Loucy (cell line): ENCODE results near the gene AMOTL1.
"Not testable (repeated sequence)": the region's sequence is repeated elsewhere in the genome, so short reads cannot be mapped to it uniquely, and the experiment has no call there.

Experiments
- H2AFZ ChIP-seq: fragments of 200-600 bp; sonication (generic); 2 replicates; pipeline ENCODE4 v1.6.0; 2016; ENCODE audit warnings: antibody characterized with exemption, mild to moderate bottlenecking, low read length, moderate library complexity
- H3F3A ChIP-seq: fragments of 200-600 bp; 2 replicates; pipeline ENCODE4 v1.6.0; 2016; ENCODE audit warnings: antibody characterized with exemption, low read depth, mild to moderate bottlenecking
- H3K27me3 ChIP-seq: fragments of 200-600 bp; sonication (generic); 2 replicates; pipeline ENCODE4 v1.6.1; 2014; ENCODE audit warnings: low read length, mild to moderate bottlenecking; ENCODE audit not compliant: insufficient read depth, poor library complexity, severe bottlenecking
- H3K36me3 ChIP-seq: fragments of 200-600 bp; sonication (generic); 2 replicates; pipeline ENCODE4 v1.6.1; 2016; ENCODE audit warnings: low read length; ENCODE audit not compliant: insufficient read depth
- H3K4me1 ChIP-seq: fragments of 200-600 bp; sonication (generic); 2 replicates; pipeline ENCODE4 v1.5.1; 2014; ENCODE audit warnings: low read length, mild to moderate bottlenecking; ENCODE audit not compliant: insufficient read depth, poor library complexity, severe bottlenecking
- H3K4me2 ChIP-seq: fragments of 200-600 bp; sonication (generic); 2 replicates; pipeline ENCODE4 v1.6.0; 2014; ENCODE audit warnings: antibody characterized with exemption, low read length, low read depth, mild to moderate bottlenecking; ENCODE audit not compliant: poor library complexity, severe bottlenecking
- H3K4me3 ChIP-seq: fragments of 200-600 bp; sonication (generic); 2 replicates; pipeline ENCODE4 v1.5.1; 2014; ENCODE audit warnings: low read length, mild to moderate bottlenecking, mixed read lengths; ENCODE audit not compliant: poor library complexity, severe bottlenecking
- H3K79me2 ChIP-seq: fragments of 200-600 bp; sonication (generic); 2 replicates; pipeline ENCODE4 v1.6.1; 2014; ENCODE audit warnings: low read length; ENCODE audit not compliant: insufficient read depth
- H3K9ac ChIP-seq: fragments of 200-600 bp; sonication (generic); 2 replicates; pipeline ENCODE4 v1.6.0; 2014; ENCODE audit warnings: mild to moderate bottlenecking, low read depth, low read length, moderate library complexity; ENCODE audit not compliant: poor library complexity, severe bottlenecking
- H3K9me2 ChIP-seq: fragments of 200-600 bp; sonication (generic); replicated peaks from 2 replicates; pipeline ENCODE4 v1.6.1; 2016; ENCODE audit warnings: low read depth, low read length, mixed read lengths
- H3K9me3 ChIP-seq: fragments of 200-600 bp; sonication (generic); 2 replicates; pipeline ENCODE4 v1.6.1; 2014; ENCODE audit warnings: mild to moderate bottlenecking, antibody characterized with exemption, low read length, low read depth; ENCODE audit not compliant: insufficient read depth
- H4K20me1 ChIP-seq: fragments of 200-600 bp; sonication (generic); 2 replicates; pipeline ENCODE4 v1.6.0; 2014; ENCODE audit warnings: antibody characterized with exemption, low read length, mild to moderate bottlenecking; ENCODE audit not compliant: insufficient read depth, poor library complexity, severe bottlenecking
- EZH2phosphoT487 ChIP-seq: fragments of 200-600 bp; IDR thresholded peaks from 2 replicates; pipeline ENCODE4 v1.6.1; 2018; ENCODE audit warnings: antibody characterized with exemption, mild to moderate bottlenecking, moderate library complexity, borderline replicate concordance
- TF ChIP-seq, protein P1 (sequence below): fragments of 200-600 bp; sonication (generic); conservative IDR thresholded peaks from 2 replicates; pipeline ENCODE4 v1.5.1; 2014; ENCODE audit warnings: mild to moderate bottlenecking, antibody characterized with exemption, low read length

The AMOTL1 gene

DNA sequence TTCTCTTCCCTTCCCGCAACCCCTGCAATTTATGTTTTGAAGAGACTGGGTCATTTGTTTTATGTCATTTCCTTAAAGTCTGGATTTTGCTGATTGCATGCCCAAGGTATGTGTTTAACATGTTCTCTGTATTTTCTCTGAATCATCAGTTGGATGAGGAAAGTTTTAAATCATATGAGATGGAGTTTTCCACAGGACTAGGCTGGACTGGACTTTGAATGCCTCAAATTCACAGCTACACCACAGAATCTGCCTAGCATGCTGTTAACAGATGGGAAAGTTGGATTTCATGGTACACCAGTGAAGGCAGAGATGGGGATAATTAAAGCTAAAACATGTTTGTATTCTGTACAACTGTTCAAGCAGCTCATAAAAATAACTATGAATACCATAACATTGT, 142.6 kb downstream of the AMOTL1 start:
- no peak for TF ChIP-seq EZH2phosphoT487
- TF ChIP-seq, protein P1, sequence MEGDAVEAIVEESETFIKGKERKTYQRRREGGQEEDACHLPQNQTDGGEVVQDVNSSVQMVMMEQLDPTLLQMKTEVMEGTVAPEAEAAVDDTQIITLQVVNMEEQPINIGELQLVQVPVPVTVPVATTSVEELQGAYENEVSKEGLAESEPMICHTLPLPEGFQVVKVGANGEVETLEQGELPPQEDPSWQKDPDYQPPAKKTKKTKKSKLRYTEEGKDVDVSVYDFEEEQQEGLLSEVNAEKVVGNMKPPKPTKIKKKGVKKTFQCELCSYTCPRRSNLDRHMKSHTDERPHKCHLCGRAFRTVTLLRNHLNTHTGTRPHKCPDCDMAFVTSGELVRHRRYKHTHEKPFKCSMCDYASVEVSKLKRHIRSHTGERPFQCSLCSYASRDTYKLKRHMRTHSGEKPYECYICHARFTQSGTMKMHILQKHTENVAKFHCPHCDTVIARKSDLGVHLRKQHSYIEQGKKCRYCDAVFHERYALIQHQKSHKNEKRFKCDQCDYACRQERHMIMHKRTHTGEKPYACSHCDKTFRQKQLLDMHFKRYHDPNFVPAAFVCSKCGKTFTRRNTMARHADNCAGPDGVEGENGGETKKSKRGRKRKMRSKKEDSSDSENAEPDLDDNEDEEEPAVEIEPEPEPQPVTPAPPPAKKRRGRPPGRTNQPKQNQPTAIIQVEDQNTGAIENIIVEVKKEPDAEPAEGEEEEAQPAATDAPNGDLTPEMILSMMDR, result no peak
- Histone ChIP-seq H3K9ac (no peak overlapping the region), H3K4me2 (no peak overlapping the region), H4K20me1 (no peaks in the 10 kb centered on the region), H3K4me1 (no peaks in the 10 kb centered on the region), H3K4me3 (no peak overlapping the region), H2AFZ (no peak overlapping the region), H3K79me2 (no peaks in the 10 kb centered on the region), H3K27me3 (no peaks in the 10 kb centered on the region), H3K9me3 (no peaks in the 10 kb centered on the region), H3K9me2 (no peaks in the 10 kb centered on the region), H3K36me3 (no peaks in the 10 kb centered on the region), H3F3A (no peaks in the 10 kb centered on the region)

DNA sequence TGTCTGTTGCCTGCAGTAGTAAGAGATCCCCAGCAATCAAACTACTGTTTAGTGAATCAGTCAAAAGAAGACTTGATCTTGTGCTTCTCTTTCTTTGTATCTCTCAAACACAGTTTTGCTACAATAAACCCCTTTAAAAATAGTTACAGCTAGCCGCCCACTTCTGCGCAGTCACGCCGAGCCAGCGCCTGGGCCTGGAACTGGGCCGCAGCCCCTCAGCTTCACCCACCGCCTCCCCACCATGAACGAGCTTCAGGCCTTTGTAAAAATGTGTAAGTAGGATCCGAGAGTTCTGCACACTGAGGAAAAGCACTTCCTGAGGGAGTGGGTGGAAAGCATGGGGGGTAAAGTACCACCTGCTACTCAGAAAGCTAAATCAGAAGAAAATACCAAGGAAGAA, 144.7 kb downstream of the AMOTL1 start:
- Histone ChIP-seq H3K4me3 (no peak overlapping the region), H3K27me3 (no peaks in the 10 kb centered on the region), H3K9ac (no peak overlapping the region), H3K9me3 (no peaks in the 10 kb centered on the region), H3K79me2 (no peaks in the 10 kb centered on the region), H3K4me1 (no peaks in the 10 kb centered on the region), H4K20me1 (no peaks in the 10 kb centered on the region), H3K9me2 (no peaks in the 10 kb centered on the region), H3K36me3 (no peaks in the 10 kb centered on the region), H2AFZ (no peak overlapping the region), H3K4me2 (no peak overlapping the region), H3F3A (no peaks in the 10 kb centered on the region)
- TF ChIP-seq, protein P1, result no peak
- TF ChIP-seq EZH2phosphoT487, result no peak

- H3K4me2 ChIP-seq, H3K79me2 ChIP-seq, H3K36me3 ChIP-seq, H3K27me3 ChIP-seq, H3K4me1 ChIP-seq, H4K20me1 ChIP-seq, H3K9me3 ChIP-seq, H2AFZ ChIP-seq, H3K9ac ChIP-seq, H3F3A ChIP-seq, H3K4me3 ChIP-seq, H3K9me2 ChIP-seq: not testable (repeated sequence)
Observed at GRCh38 chr11:94913718-94914394, 145.7 kb downstream of the AMOTL1 start.

DNA sequence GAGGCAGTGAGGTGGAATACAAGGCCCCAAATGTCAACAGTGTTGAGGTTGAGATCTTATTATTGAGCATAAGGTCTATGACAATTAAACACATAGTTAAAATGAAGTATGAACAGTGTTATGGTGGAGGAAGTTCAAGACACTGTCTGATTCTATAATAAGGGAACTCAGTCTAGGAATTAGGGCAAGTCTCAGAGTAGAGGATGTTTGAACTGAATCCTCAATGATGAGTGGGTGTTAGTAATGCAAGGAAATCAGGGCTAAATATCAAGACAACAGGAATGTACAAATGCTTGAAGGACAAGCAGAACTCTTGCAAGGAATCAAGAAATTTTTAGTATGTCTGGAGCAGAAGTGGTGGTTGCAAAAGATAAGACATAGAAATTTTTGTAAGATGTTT, 152.2 kb downstream of the AMOTL1 start:
- H3K79me2 ChIP-seq, result no peaks in the 10 kb centered on the region
- H3K36me3 ChIP-seq, result no peaks in the 10 kb centered on the region
- H3K4me1 ChIP-seq, result peaks cover 17% of the 10 kb centered on the region
- H4K20me1 ChIP-seq, result no peaks in the 10 kb centered on the region
- no peak overlapping the region for H3K4me2 ChIP-seq
- no peaks in the 10 kb centered on the region for H3K9me2 ChIP-seq
- H2AFZ ChIP-seq, result no peak overlapping the region
- no peaks in the 10 kb centered on the region for H3F3A ChIP-seq
- H3K9me3 ChIP-seq, result no peaks in the 10 kb centered on the region
- no peak overlapping the region for H3K4me3 ChIP-seq
- TF ChIP-seq EZH2phosphoT487, result no peak
- TF ChIP-seq, protein P1, result no peak
- no peak overlapping the region for H3K9ac ChIP-seq
- no peaks in the 10 kb centered on the region for H3K27me3 ChIP-seq
